Activated CD8-positive, alpha-beta memory T cell treated with anti-CD3 and anti-CD28 coated beads for 36 hours (primary cell): ENCODE data around the gene MAPK8. TPM values are rescaled to one million over a fixed set of nuclear protein-coding genes. Genes with fewer than 3 reads are reported as not detected.

Experiments
- CTCF ChIA-PET: fragments of 350-600 bp; sonication (Branson Sonifier 250); formaldehyde crosslinking; loops from one replicate; lab custom pipeline; 2021; ENCODE audit warnings: antibody characterized with exemption; lab: Charles Lee
- POLR2A ChIA-PET: fragments of 350-600 bp; sonication (Branson Sonifier 250); formaldehyde crosslinking; loops from one replicate; lab custom pipeline; 2021; ENCODE audit warnings: antibody characterized with exemption; lab: Charles Lee
- total RNA-seq, 2 experiments: library from RNA; stranded (reverse); gene quantifications; one replicate each; pipeline ENCODE4 v1.2.3, GENCODE V29; 2021

The MAPK8 gene
- total RNA-seq, 2 experiments from 2014 or later: 46.0 to 48.0 TPM

DNA sequence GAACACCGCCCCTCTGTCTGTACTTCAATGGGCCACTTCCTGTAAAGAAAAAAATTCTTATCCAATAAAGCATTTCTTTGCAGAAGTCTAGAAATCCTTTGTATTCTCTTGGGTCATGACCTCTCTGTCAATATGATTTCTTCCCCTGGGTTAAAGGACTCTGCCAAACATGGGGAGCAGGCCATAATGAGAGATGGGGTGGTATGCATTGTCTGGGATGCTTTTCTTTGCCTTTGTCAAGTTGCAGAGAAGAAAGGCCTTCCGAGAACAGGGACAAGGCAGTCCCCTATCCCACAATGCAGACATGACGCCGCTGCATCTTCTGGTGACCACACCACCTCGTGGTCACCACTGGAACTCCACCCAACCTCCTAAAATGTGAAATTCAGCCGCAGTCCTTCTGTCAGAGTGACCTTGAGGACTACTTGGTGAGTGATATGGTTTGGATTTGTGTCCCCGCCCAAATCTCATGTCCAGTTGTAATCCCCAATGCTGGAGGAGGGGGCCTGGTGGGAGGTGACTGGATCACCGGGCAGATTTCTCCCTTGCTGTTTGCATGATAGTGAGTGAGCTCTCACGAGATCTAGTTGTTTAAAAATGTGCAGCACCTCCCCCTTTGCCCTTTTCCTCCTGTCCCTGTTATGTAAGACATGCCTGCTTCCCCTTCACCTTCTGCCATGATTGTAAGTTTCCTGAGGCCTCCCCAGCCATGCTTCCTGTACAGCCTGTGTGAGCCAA, 16.8 kb upstream of the MAPK8 start:
- POLR2A ChIA-PET: no interaction called here

DNA sequence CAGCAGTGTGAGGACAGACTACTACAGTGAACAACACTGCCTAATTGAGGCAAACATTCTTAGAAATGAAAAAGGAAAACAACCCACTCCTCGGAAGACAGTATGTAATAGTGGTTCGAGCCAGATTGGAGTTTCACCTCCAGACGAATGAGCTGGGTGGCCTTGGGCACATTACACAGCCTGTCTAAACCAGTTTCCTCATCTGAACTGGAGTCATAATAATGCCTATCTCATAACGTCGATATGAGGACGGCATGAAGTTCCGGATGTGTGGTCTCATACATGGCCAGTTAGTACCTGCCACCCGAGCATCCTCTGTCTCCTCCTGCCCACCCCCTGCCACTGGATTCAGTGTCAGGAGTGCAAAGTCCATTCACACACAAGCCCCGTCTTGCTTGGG, 16.2 kb upstream of the MAPK8 start:
- CTCF ChIA-PET: interaction anchor here (1.1 to 1.2 kb wide), 2 partner anchors 10 to 13 kb away, joined by 3 read pairs; no protein-coding TSS in a partner anchor
- POLR2A ChIA-PET: no interaction called here

More for the DNA sequence above, 16.8 kb upstream of the MAPK8 start:
- CTCF ChIA-PET: interaction anchor here (0.9 to 1.2 kb wide), 3 partner anchors 11 to 71 kb away, joined by 3 read pairs; no protein-coding TSS in a partner anchor

GRCh38 chr10:48291190-48291589, 15.3 kb upstream of the MAPK8 start:
- ChIA-PET POLR2A (no interaction called here), CTCF (no interaction called here)

DNA sequence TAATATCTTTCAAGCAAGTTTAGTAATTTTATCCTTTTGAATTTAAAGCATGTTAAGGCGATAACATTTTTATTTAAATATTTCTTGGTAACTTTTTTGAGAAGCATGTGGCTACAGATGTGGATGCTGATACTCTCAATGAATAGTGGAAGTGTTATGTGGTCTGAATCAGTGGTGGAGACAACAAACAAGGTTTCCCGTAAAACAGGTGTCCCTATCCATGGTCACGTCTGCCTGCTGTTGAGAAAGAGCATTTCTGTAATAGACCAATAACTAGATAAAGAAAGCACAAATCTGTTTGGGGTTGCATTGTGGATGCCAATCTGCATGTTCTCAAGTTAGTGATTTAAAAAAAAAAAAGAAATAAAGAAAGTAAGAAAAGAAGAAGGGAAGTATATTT, 13.9 kb upstream of the MAPK8 start:
- ChIA-PET POLR2A (no interaction called here), CTCF (no interaction called here)

- POLR2A ChIA-PET: no interaction called here
- CTCF ChIA-PET: no interaction called here
Observed at GRCh38 chr10:48294431-48294830, 12.0 kb upstream of the MAPK8 start.

DNA sequence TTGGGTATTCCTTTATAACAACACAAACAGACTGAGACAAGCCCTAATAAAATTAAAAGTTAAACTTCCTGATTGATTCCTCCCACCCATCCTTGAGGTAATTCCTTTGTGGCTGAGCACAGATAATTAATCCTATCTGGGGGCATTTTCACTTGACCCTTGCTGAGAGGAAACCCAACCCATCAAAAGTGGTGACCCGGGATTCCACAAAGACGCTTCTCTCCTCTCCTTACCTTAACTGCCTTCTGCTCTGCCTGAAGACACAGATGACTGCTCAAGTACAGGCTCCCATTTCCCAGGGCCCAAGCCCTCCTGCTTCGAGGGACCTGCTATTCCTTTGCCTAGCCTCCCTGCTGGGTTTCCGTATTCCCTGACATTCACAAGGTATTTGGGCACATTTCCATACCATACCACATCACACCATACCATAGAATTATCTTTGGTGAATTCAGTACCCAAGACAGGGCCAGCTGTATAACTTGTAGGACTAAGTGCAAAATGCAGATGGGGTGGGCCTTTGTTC, 9.8 kb upstream of the MAPK8 start:
- CTCF ChIA-PET: no interaction called here
- POLR2A ChIA-PET: no interaction called here

DNA sequence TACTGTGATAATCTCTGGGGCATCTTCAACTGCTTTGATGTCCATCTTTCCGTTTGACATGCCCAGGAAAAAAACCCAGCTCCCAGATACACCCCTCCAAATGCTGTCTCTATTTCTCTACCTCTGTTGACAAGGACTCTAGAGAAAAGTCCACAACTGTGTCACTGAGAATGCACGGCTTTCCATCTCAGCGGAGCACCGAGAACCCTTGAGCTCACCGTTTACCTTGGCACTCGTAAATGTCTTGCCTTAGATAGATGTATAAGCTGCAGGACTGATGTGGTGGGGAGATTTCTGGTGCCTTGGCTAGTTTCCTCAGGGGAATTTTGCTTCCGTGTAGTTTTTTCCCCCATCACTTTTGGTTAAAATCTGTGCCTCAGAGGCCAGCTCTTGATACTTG, 7.4 kb upstream of the MAPK8 start:
- CTCF ChIA-PET: no interaction called here
- POLR2A ChIA-PET: no interaction called here

GRCh38 chr10:48299692-48300091, 6.8 kb upstream of the MAPK8 start:
- ChIA-PET POLR2A (no interaction called here), CTCF (interaction anchor here (1.0 kb wide), 1 partner anchor 10 kb away, joined by 3 read pairs; no protein-coding TSS in a partner anchor)

DNA sequence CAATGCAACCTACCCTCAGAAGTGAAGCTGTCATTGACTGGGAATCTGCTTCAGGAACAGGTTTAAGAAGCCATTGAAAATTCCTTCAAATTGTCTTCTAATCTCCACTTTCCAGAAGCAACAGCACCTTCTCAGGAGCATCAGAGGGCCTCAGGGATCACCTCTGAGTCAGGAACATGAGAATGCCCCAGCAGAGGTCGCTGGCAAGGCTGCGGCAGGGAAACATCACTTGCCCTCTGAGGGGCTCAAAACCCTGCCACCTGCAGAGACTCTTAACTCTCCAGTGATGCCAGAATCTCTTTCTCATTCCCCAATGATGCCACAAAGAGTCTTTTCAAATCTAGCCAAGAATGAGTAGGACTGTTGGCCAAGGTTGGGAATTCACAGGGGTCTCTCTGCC, 5.9 kb upstream of the MAPK8 start:
- POLR2A ChIA-PET: no interaction called here

DNA sequence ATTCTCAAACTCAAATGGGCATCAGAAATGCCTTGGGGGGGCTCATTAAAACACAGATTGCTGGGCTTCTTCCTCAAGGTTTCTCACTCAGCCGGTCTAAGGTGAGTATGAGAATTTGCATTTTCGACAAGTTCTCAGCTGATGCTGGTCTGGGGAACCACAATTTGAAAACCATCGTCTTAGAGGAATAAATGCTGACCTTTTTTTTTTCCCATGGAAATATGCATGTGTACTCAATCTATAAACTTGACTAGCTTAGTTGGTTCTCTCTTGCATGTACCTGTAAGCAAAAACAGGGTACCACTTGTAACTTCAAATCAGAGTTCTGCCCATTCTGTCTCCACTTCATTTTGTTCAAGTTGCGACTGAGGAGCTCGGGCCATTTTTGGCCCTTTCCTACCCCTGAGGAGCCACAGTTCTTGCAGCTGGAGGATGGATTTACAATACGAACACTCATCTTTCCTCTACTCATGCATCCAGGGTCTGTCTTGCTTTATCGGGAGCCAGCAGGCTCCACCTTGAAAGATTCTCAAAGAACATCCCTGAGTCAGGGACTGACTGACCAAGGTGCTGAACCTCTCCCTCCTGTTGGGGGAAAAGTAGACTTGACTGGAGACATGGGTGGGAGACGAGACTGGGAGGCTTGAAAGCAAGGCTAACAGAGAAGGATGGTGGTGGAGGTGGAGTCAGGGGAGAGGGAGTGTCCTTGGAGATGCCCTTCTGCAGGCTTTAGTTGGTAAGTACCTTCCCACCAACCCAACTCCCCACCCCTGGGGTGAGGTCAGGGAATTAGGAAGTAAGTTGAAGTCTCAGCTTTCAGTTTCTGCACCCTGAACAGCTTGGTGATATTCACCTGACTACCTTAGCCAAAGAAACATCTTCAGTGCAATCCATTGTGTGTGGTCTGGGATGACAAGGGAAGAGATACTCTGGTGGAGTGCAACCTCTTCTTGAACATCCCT, 3.7 kb upstream of the MAPK8 start:
- POLR2A ChIA-PET: no interaction called here
- CTCF ChIA-PET: interaction anchor here (1.0 kb wide), 1 partner anchor 13 kb away, joined by 3 read pairs; no protein-coding TSS in a partner anchor

More for the DNA sequence above, 5.9 kb upstream of the MAPK8 start:
- CTCF ChIA-PET: interaction anchor here (1.0 kb wide), 1 partner anchor 10 kb away, joined by 3 read pairs; no protein-coding TSS in a partner anchor

GRCh38 chr10:48305905-48306264, 592 bp upstream of the MAPK8 start:
- POLR2A ChIA-PET: no interaction called here
- CTCF ChIA-PET: no interaction called here

- POLR2A ChIA-PET: no interaction called here
- CTCF ChIA-PET: no interaction called here
Observed at GRCh38 chr10:48306870-48307710, 613 bp downstream of the MAPK8 start.

GRCh38 chr10:48307711-48308018, 1.2 kb downstream of the MAPK8 start:
- POLR2A ChIA-PET: no interaction called here

DNA sequence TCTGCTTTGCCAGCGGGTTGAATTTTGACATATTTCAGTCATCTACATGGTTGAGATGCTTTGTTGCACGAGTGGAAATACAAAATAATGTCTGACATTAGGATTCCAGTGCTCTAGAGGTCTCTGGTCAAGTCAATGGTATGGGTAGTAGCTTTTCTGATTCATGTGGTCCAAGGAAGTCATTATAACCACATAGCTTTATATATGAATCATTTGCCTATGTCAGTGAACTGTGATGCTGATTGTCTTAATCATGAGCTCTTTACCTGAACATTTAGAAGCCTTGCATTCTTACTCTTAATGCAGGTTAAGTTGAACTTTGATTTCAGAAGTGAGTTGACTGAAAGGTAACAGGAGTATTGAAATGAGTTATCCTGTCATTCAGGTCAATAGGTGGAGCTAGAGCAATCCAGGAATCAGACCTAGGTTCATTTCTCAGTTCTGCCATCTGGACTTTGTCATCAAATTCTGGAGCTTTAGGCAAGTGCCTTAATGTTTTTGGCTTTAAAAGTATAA, 3.3 kb downstream of the MAPK8 start:
- POLR2A ChIA-PET: no interaction called here
- CTCF ChIA-PET: no interaction called here

More at GRCh38 chr10:48307711-48308018, 1.2 kb downstream of the MAPK8 start:
- CTCF ChIA-PET: no interaction called here

DNA sequence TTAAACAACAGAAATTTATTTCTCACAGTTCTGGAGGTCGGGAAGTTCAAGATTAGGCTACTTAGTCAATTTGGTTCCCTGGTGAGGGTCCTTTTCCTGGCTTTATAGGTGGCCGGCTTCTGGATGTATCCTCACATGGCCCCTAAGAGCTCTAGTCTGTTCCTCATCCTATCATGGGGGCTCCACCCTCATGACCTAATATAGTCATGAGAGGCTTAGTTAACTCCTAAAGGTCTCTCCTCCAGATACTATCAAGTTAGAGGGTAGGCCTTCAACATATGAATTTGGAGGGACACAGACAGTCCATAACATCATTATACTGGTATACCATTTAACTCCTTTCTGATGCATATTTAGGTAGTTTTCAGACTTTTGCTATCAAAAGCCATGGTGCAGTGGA, 7.6 kb downstream of the MAPK8 start:
- CTCF ChIA-PET: no interaction called here
- POLR2A ChIA-PET: no interaction called here

- POLR2A ChIA-PET: no interaction called here
- CTCF ChIA-PET: no interaction called here
Observed at GRCh38 chr10:48316236-48316635, 9.8 kb downstream of the MAPK8 start.

- POLR2A ChIA-PET: interaction anchor here (0.7 kb wide), 1 partner anchor 49 kb away, joined by 3 read pairs; no protein-coding TSS in a partner anchor
- CTCF ChIA-PET: no interaction called here
Observed at GRCh38 chr10:48317321-48317990, 11.0 kb downstream of the MAPK8 start.

DNA sequence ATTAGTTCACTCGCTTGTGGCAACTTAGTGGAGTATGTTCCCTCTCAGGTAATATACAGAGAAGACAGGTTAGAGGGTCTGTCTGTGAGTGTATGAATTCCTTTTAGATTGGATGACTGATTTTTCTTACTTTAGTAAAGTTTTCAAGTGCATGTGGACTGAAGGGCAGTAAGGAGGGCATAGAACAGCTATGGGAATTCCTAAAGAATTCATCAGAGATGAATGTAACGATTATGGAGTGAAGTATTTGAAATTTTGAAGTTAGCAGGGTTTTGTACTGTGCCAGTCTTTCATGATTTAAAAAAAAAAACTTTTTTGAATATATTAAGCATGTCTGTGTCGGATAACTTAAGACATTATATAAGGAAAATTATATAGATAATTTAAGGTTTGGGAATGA, 15.5 kb downstream of the MAPK8 start:
- POLR2A ChIA-PET: no interaction called here
- CTCF ChIA-PET: no interaction called here
